DND-41 (cell line): ENCODE data around the gene USP44.

Experiments used
- ATAC-seq: fragments of 200-7000 bp; cut with Tn5 transposase; 3 replicates; pipeline ENCODE4 v1.9.1; 2021; ENCODE audit warnings: low read depth; ENCODE audit not compliant: insufficient read depth
- DNase-seq: peaks from one replicate; pipeline ENCODE4 v3.0.0-alpha.2; 2020
- H2AFZ ChIP-seq: 2 replicates; pipeline ENCODE4 v1.6.0; 2012; ENCODE audit warnings: low read depth, low read length
- H3K27ac ChIP-seq: 2 replicates; pipeline ENCODE4 v1.5.1; 2012; ENCODE audit warnings: low read length, inconsistent platforms
- H3K27me3 ChIP-seq: fragments of 200-600 bp; sonication (generic); 2 replicates; pipeline ENCODE4 v1.6.0; 2012; ENCODE audit warnings: low read length, mild to moderate bottlenecking, inconsistent platforms; ENCODE audit not compliant: insufficient read depth, poor library complexity
- H3K36me3 ChIP-seq: 2 replicates; pipeline ENCODE4 v1.5.1; 2012; ENCODE audit warnings: low read length, inconsistent platforms; ENCODE audit not compliant: insufficient read depth
- H3K4me1 ChIP-seq: 2 replicates; pipeline ENCODE4 v1.5.1; 2012; ENCODE audit warnings: mild to moderate bottlenecking, low read length; ENCODE audit not compliant: insufficient read depth
- H3K4me2 ChIP-seq: 2 replicates; pipeline ENCODE4 v1.6.0; 2012; ENCODE audit warnings: mild to moderate bottlenecking, moderate library complexity, low read length, inconsistent platforms; ENCODE audit not compliant: insufficient read depth
- H3K4me3 ChIP-seq, 2 experiments: fragments of 200-600 bp in 1 of 2; shearing (Covaris generic) in 1 of 2; 2 replicates each; pipeline ENCODE4 v1.5.1; 2012 to 2016; ENCODE audit warnings: inconsistent platforms in 2 of 2, low read length in 2 of 2, mild to moderate bottlenecking in 2 of 2, low read depth in 1 of 2, moderate library complexity in 1 of 2
- H3K79me2 ChIP-seq: 2 replicates; pipeline ENCODE4 v1.6.0; 2012; ENCODE audit warnings: low read length, inconsistent platforms; ENCODE audit not compliant: insufficient read depth
- H3K9ac ChIP-seq: 2 replicates; pipeline ENCODE4 v1.6.0; 2012; ENCODE audit warnings: low read depth, mild to moderate bottlenecking, inconsistent platforms, low read length, moderate library complexity
- H3K9me3 ChIP-seq: 2 replicates; pipeline ENCODE4 v1.5.1; 2012; ENCODE audit warnings: low read length, moderate library complexity, mild to moderate bottlenecking, inconsistent platforms; ENCODE audit not compliant: insufficient read depth, severe bottlenecking
- H4K20me1 ChIP-seq: 2 replicates; pipeline ENCODE4 v1.6.0; 2012; ENCODE audit warnings: low read length; ENCODE audit not compliant: insufficient read depth
- CTCF ChIP-seq: IDR thresholded peaks from 2 replicates; pipeline ENCODE4 v1.5.1; 2012; ENCODE audit warnings: borderline replicate concordance, low read length, moderate library complexity, mild to moderate bottlenecking; ENCODE audit not compliant: poor library complexity, severe bottlenecking; ENCODE audit errors: extremely low read depth
- EZH2 ChIP-seq: IDR thresholded peaks from 3 replicates; pipeline ENCODE4 v1.6.1; 2012; ENCODE audit warnings: borderline replicate concordance, low read depth, mild to moderate bottlenecking, moderate library complexity, low read length, inconsistent platforms; ENCODE audit not compliant: severe bottlenecking

Gene USP44

GRCh38 chr12:95551305-95551704, at the start of gene USP44:
USP44 (minus strand) TSS chr12:95551476; CDS start chr12:95534256, 17,220 bp downstream.
- DNase-seq (peak; percentile 83), ATAC-seq (peak; percentile 56)
- H4K20me1 ChIP-seq, result no peaks in the 10 kb centered on the region
- no peaks in the 10 kb centered on the region for H3K27me3 ChIP-seq
- H2AFZ ChIP-seq, result peak within 1 kb of the TSS; percentile 81
- H3K9me3 ChIP-seq, result peaks cover 5% of the 10 kb centered on the region
- peak within 1 kb of the TSS; percentile 95 for H3K27ac ChIP-seq
- peaks cover 2% of the 10 kb centered on the region for H3K36me3 ChIP-seq
- H3K4me2 ChIP-seq, result peak within 1 kb of the TSS; percentile 75
- peak within 1 kb of the TSS; percentile 72 for H3K9ac ChIP-seq
- TF ChIP-seq EZH2, result no peak
- TF ChIP-seq CTCF, result no peak
- H3K4me3 ChIP-seq, result peak within 1 kb of the TSS; percentile 29 to 60
- peaks cover 61% of the 10 kb centered on the region for H3K79me2 ChIP-seq
- peaks cover 85% of the 10 kb centered on the region for H3K4me1 ChIP-seq

- Histone ChIP-seq H3K4me2 (no peak overlapping the region), H3K36me3 (no peaks in the 10 kb centered on the region), H2AFZ (no peak overlapping the region), H3K4me3 (no peak overlapping the region), H4K20me1 (no peaks in the 10 kb centered on the region), H3K4me1 (no peaks in the 10 kb centered on the region), H3K27me3 (no peaks in the 10 kb centered on the region), H3K79me2 (no peaks in the 10 kb centered on the region), H3K9ac (no peak overlapping the region), H3K27ac (no peak overlapping the region), H3K9me3 (no peaks in the 10 kb centered on the region)
- DNase-seq (no peak), ATAC-seq (no peak)
- TF ChIP-seq CTCF (no peak), EZH2 (no peak)
Observed at GRCh38 chr12:95600567-95600966, 49.3 kb upstream of the USP44 start.

- H3K4me2 ChIP-seq, result no peak overlapping the region
- no peaks in the 10 kb centered on the region for H3K79me2 ChIP-seq
- DNase-seq (no peak), ATAC-seq (no peak)
- no peak overlapping the region for H3K27ac ChIP-seq
- no peaks in the 10 kb centered on the region for H3K4me1 ChIP-seq
- no peaks in the 10 kb centered on the region for H4K20me1 ChIP-seq
- H3K4me3 ChIP-seq, result no peak overlapping the region
- no peaks in the 10 kb centered on the region for H3K27me3 ChIP-seq
- no peaks in the 10 kb centered on the region for H3K36me3 ChIP-seq
- no peak overlapping the region for H2AFZ ChIP-seq
- no peaks in the 10 kb centered on the region for H3K9me3 ChIP-seq
- H3K9ac ChIP-seq, result no peak overlapping the region
- TF ChIP-seq EZH2 (no peak), CTCF (no peak)
Observed at GRCh38 chr12:95599880-95600279, 48.6 kb upstream of the USP44 start.

- no peak for TF ChIP-seq CTCF
- no peak for TF ChIP-seq EZH2
- no peak overlapping the region for H3K4me2 ChIP-seq
- no peak for ATAC-seq
- no peaks in the 10 kb centered on the region for H3K4me1 ChIP-seq
- H3K79me2 ChIP-seq, result no peaks in the 10 kb centered on the region
- no peaks in the 10 kb centered on the region for H3K27me3 ChIP-seq
- H3K9ac ChIP-seq, result no peak overlapping the region
- H3K9me3 ChIP-seq, result no peaks in the 10 kb centered on the region
- H4K20me1 ChIP-seq, result no peaks in the 10 kb centered on the region
- no peak overlapping the region for H2AFZ ChIP-seq
- H3K36me3 ChIP-seq, result no peaks in the 10 kb centered on the region
- H3K27ac ChIP-seq, result no peak overlapping the region
- H3K4me3 ChIP-seq, result no peak overlapping the region
- no peak for DNase-seq
Observed at GRCh38 chr12:95594136-95594535, 42.9 kb upstream of the USP44 start.
